Liver (tissue), 3 donors: Measurements from ENCODE around the gene MNAT1.

Experiments used
- CTCF ChIP-seq: fragments of 150-350 bp; IDR thresholded peaks from 2 replicates; pipeline ENCODE4 v1.5.1; 2017; ENCODE audit warnings: improper control_type of control experiment, low read depth, low read length; ENCODE audit not compliant: missing input control
- FOXA1 ChIP-seq: IDR thresholded peaks from 2 replicates; pipeline ENCODE4 v1.6.1; 2016; ENCODE audit warnings: antibody characterized with exemption
- FOXA2 ChIP-seq: IDR thresholded peaks from 2 replicates; pipeline ENCODE4 v1.6.1; 2016; ENCODE audit warnings: antibody characterized with exemption
- GABPA ChIP-seq, 2 donors: IDR thresholded peaks in 1 of 2; conservative IDR thresholded peaks in 1 of 2; 2 replicates each; pipeline ENCODE4 v1.6.1; 2016; ENCODE audit warnings: antibody characterized with exemption in 2 of 2, mild to moderate bottlenecking in 1 of 2, moderate library complexity in 1 of 2
- JUND ChIP-seq, 2 donors: IDR thresholded peaks; 2 replicates each; pipeline ENCODE4 v1.6.1; 2016; ENCODE audit warnings: antibody characterized with exemption in 2 of 2
- MAX ChIP-seq: IDR thresholded peaks from 2 replicates; pipeline ENCODE4 v1.6.1; 2016; ENCODE audit warnings: antibody characterized with exemption
- RAD21 ChIP-seq, 2 donors: IDR thresholded peaks; 2 replicates each; pipeline ENCODE4 v1.6.1; 2016; ENCODE audit warnings: antibody characterized with exemption in 2 of 2, mild to moderate bottlenecking in 2 of 2
- REST ChIP-seq: IDR thresholded peaks from 2 replicates; pipeline ENCODE4 v1.6.1; 2016; ENCODE audit warnings: antibody characterized with exemption, mild to moderate bottlenecking
- SP1 ChIP-seq: IDR thresholded peaks from 2 replicates; pipeline ENCODE4 v1.6.1; 2018; ENCODE audit warnings: antibody characterized with exemption, mild to moderate bottlenecking
- TAF1 ChIP-seq: conservative IDR thresholded peaks from 2 replicates; pipeline ENCODE4 v1.6.1; 2016; ENCODE audit warnings: antibody characterized with exemption, mild to moderate bottlenecking
- YY1 ChIP-seq: IDR thresholded peaks from 2 replicates; pipeline ENCODE4 v1.6.1; 2016; ENCODE audit warnings: antibody characterized with exemption, mild to moderate bottlenecking
- ZBTB33 ChIP-seq: IDR thresholded peaks from 2 replicates; pipeline ENCODE4 v1.6.1; 2016; ENCODE audit warnings: antibody characterized with exemption
- donor health status: healthy.
- donor health status: healthy.

GRCh38 chr14:60732840-60733483 lies 1.6 kb upstream of the MNAT1 start:
- TF ChIP-seq TAF1 = no peak
- TF ChIP-seq CTCF = no peak
- no peak for TF ChIP-seq REST
- no peak for TF ChIP-seq MAX
- TF ChIP-seq ZBTB33 = no peak
- no peak for TF ChIP-seq FOXA1
- no peak for TF ChIP-seq GABPA (IDR thresholded peaks at IDR 0.05 in 1 of 2, conservative IDR thresholded peaks at IDR 0.05 in 1 of 2)
- no peak for TF ChIP-seq SP1
- TF ChIP-seq RAD21 (IDR thresholded peaks at IDR 0.05) = no peak
- TF ChIP-seq JUND (IDR thresholded peaks at IDR 0.05) = no peak
- TF ChIP-seq YY1 = no peak
- TF ChIP-seq FOXA2 = no peak
